Cardiac muscle cell (in vitro differentiated cells and primary cell): ENCODE data around the gene KHDRBS2. TPM values are rescaled to one million over a fixed set of nuclear protein-coding genes. Genes with fewer than 3 reads are reported as not detected.
A peak's percentile ranks its signal among the peaks of the same experiment; 100 is the strongest.

Source experiments
- DNase-seq, 2 donors: peaks; one replicate each; pipeline versions ENCODE4 v3.0.0 to v3.0.0-alpha.2; 2010 to 2017; ENCODE audit warnings: low read depth in 1 of 2, low spot score in 1 of 2
- H3K27ac ChIP-seq: fragments of 200-600 bp; sonication (generic); 2 replicates; pipeline ENCODE4 v1.5.1; 2016
- H3K27me3 ChIP-seq: fragments of 200-600 bp; sonication (generic); 2 replicates; pipeline ENCODE4 v1.6.0; 2016; ENCODE audit warnings: control low read depth
- H3K36me3 ChIP-seq: fragments of 200-600 bp; sonication (generic); 2 replicates; pipeline ENCODE4 v1.5.1; 2016; ENCODE audit warnings: control low read depth
- H3K4me1 ChIP-seq: fragments of 200-600 bp; sonication (generic); 2 replicates; pipeline ENCODE4 v1.8.1; 2017; ENCODE audit warnings: low read depth, mild to moderate bottlenecking, mixed run types
- H3K4me3 ChIP-seq: fragments of 200-600 bp; sonication (generic); 2 replicates; pipeline ENCODE4 v1.5.1; 2016; ENCODE audit warnings: mild to moderate bottlenecking
- H3K9me3 ChIP-seq: fragments of 200-600 bp; sonication (generic); 2 replicates; pipeline ENCODE4 v1.5.1; 2017; ENCODE audit warnings: low read depth, mild to moderate bottlenecking, control low read depth
- polyA plus RNA-seq: library from polyadenylated mRNA; unstranded; fragments of >200 nt; fragmentation: Nextera tagmentation; extraction: Ambion mirVana; gene quantifications from 2 replicates; pipeline ENCODE4 v1.2.1, GENCODE V29; 2016
- total RNA-seq: library from RNA; depleted of rRNA; stranded (reverse); fragments of >200 nt; gene quantifications from 2 replicates; pipeline ENCODE4 v1.2.3, GENCODE V29; 2016
- TF ChIP-seq, protein P1 (sequence below): IDR thresholded peaks from 2 replicates; pipeline ENCODE4 v1.5.1; 2012; ENCODE audit warnings: low read depth, mild to moderate bottlenecking, low read length

KHDRBS2 gene
- total and polyA plus RNA-seq, 2 experiments from 2014 or later, result 3.7 to 5.6 TPM

DNA sequence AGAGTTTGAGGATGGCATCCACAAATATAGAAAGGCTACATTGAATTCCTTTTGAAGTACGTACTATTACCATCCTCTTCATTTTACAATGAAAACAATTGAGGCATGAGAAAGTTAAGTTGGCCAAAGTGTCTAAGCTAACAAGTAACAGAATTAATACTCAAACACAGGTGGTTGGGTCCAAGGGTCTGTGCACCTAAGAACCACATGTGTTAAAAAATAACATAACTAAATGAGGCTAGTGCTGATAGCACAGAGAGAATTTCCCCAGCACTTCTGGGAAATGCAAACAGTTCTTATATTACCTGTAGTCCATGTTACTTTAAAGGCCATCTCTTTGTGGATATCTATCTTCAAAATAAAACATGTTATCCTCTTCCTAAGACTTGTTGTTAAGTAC lies 10.5 kb upstream of the KHDRBS2 start:
- H3K27me3 ChIP-seq, result no peaks in the 10 kb centered on the region
- H3K4me1 ChIP-seq, result no peaks in the 10 kb centered on the region

DNA sequence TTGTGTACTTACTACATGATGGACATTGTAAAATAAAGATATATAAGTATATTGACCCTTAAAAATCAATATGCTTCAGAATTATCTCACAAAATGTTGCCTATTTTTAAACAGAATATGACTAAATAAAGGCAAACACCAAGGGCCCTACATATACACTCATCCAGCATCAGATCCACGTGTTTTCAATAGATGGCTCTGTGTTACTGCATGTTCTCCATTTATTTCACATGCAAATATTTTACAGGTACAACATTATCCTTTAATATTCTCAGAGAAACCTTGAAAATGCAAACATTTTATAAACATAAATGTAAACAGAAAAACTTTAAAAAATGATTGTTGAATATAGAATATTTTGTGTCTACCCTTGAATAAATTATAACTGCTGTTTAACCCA lies 2.9 kb upstream of the KHDRBS2 start:
- Histone ChIP-seq H3K4me3 (no peak overlapping the region), H3K36me3 (no peaks in the 10 kb centered on the region), H3K27me3 (peaks cover 26% of the 10 kb centered on the region), H3K4me1 (no peaks in the 10 kb centered on the region), H3K27ac (no peak overlapping the region), H3K9me3 (no peaks in the 10 kb centered on the region)
- DNase-seq, result no peak
- TF ChIP-seq, protein P1, sequence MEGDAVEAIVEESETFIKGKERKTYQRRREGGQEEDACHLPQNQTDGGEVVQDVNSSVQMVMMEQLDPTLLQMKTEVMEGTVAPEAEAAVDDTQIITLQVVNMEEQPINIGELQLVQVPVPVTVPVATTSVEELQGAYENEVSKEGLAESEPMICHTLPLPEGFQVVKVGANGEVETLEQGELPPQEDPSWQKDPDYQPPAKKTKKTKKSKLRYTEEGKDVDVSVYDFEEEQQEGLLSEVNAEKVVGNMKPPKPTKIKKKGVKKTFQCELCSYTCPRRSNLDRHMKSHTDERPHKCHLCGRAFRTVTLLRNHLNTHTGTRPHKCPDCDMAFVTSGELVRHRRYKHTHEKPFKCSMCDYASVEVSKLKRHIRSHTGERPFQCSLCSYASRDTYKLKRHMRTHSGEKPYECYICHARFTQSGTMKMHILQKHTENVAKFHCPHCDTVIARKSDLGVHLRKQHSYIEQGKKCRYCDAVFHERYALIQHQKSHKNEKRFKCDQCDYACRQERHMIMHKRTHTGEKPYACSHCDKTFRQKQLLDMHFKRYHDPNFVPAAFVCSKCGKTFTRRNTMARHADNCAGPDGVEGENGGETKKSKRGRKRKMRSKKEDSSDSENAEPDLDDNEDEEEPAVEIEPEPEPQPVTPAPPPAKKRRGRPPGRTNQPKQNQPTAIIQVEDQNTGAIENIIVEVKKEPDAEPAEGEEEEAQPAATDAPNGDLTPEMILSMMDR, result no peak

More for the DNA sequence above, 10.5 kb upstream of the KHDRBS2 start:
- no peak overlapping the region for H3K4me3 ChIP-seq
- no peak for DNase-seq
- H3K9me3 ChIP-seq, result no peaks in the 10 kb centered on the region
- H3K36me3 ChIP-seq, result no peaks in the 10 kb centered on the region
- H3K27ac ChIP-seq, result no peak overlapping the region
- TF ChIP-seq, protein P1, result no peak

DNA sequence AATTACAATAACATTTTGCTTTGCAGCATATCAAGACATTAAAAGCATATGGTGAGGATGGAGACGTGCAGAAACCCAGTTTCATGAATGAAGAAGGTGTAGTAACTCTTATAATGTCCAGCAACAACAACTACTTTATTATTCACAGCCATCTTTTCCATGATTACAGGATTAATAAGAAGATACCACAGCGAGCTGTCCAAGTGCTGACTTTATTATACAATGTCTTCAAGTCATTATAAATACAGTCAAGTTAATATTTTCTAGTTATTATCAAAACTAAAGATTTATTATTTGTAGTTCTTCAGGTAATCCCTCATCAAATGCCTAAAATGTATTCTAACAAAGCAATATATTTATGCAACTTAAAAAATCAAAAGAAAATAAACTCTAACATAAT lies 2.5 kb upstream of the KHDRBS2 start:
- H3K9me3 ChIP-seq, result no peaks in the 10 kb centered on the region
- DNase-seq, result no peak
- no peak overlapping the region for H3K27ac ChIP-seq
- TF ChIP-seq, protein P1, result no peak
- H3K36me3 ChIP-seq, result no peaks in the 10 kb centered on the region
- H3K27me3 ChIP-seq, result peaks cover 26% of the 10 kb centered on the region
- H3K4me3 ChIP-seq, result no peak overlapping the region
- no peaks in the 10 kb centered on the region for H3K4me1 ChIP-seq

DNA sequence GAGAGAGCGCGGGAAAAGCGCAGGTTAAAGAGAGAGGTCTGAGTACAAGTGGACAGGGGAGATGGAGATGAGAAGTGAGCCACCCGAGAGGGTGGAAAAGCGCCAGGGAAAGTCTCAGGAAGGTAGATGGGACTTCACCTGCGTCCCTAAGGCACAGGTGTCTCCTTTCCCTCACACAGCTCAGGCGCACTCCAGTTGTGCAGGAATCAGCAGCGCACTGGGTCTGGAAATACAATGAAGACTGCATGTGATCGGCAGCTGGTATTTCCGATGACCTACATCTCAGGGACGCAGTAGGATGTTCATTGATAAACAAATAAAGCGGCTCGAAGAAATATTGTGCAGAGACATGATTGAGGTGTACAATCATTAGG lies 432 bp upstream of the KHDRBS2 start:
- peak overlapping the region; percentile 56 for H3K4me3 ChIP-seq
- TF ChIP-seq, protein P1, result no peak
- no peaks in the 10 kb centered on the region for H3K9me3 ChIP-seq
- peaks cover 26% of the 10 kb centered on the region for H3K27me3 ChIP-seq
- H3K27ac ChIP-seq, result no peak overlapping the region
- H3K4me1 ChIP-seq, result no peaks in the 10 kb centered on the region
- H3K36me3 ChIP-seq, result no peaks in the 10 kb centered on the region
- DNase-seq, result peak in 1 of 2 donors; percentile 6

DNA sequence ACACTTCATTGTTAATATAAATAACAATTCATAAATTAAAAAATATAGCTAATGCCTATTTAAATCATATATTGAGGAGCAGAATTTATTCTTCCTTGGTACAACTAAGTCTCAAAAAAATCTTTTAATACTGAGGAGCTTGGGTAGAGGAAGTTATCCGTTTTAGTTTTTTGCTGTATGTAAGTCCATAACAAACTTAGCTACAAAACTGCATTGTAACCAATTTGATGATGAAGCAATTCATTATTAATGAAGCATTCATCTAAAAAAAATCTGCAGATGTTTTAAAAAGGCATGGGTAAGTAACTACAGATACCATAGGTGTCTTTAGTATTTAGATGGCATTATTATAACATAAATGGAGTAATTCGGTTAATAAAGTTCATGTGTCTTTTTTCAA lies 1.3 kb downstream of the KHDRBS2 start:
- H3K9me3 ChIP-seq, result no peaks in the 10 kb centered on the region
- H3K4me3 ChIP-seq, result peak overlapping the region; percentile 56
- H3K27ac ChIP-seq, result no peak overlapping the region
- TF ChIP-seq, protein P1, result no peak
- peaks cover 26% of the 10 kb centered on the region for H3K27me3 ChIP-seq
- H3K36me3 ChIP-seq, result no peaks in the 10 kb centered on the region
- H3K4me1 ChIP-seq, result no peaks in the 10 kb centered on the region
- no peak for DNase-seq
